ENCODE measurements around the gene CELF2. TPM values are rescaled to one million over a fixed set of nuclear protein-coding genes. Genes with fewer than 3 reads are reported as not detected.

Gene CELF2
- total RNA-seq, 4 donors from 2014 or later: 27.0 to 44.1 (median 31.3) TPM

- no peak for DNase-seq
- H3K4me1 ChIP-seq: no peaks in the 10 kb centered on the region
- H3K4me3 ChIP-seq: no peak overlapping the region
- in situ Hi-C loops (cut with MboI; ENCODE audit: low pct_ligation_motif_present in 1 of 4, low pct_unique_long_range_greater_than_20kb in 1 of 4, low sequenced_read_pairs in 3 of 4): no loop called here
- intact Hi-C loops (cut with DNase I; ENCODE audit: low total_unique reads): no loop called here
- H3K9me3 ChIP-seq: no peaks in the 10 kb centered on the region
- H3K36me3 ChIP-seq: peaks cover 0 to 6% (median 0%) of the 10 kb centered on the region in 4 donors
- 97% methylated on average over 5 to 8 of the region's 8 CpGs for WGBS, 2 donors (ENCODE audit: low coverage in 1 of 2)
- H3K27me3 ChIP-seq: no peaks in the 10 kb centered on the region
- no peak for TF ChIP-seq POLR2AphosphoS5 (IDR thresholded peaks at IDR 0.05)
- no peak for TF ChIP-seq POLR2A (IDR thresholded peaks at IDR 0.05)
- TF ChIP-seq EP300 (IDR thresholded peaks at IDR 0.05; ENCODE audit: low read depth): no peak
- TF ChIP-seq, protein P1, sequence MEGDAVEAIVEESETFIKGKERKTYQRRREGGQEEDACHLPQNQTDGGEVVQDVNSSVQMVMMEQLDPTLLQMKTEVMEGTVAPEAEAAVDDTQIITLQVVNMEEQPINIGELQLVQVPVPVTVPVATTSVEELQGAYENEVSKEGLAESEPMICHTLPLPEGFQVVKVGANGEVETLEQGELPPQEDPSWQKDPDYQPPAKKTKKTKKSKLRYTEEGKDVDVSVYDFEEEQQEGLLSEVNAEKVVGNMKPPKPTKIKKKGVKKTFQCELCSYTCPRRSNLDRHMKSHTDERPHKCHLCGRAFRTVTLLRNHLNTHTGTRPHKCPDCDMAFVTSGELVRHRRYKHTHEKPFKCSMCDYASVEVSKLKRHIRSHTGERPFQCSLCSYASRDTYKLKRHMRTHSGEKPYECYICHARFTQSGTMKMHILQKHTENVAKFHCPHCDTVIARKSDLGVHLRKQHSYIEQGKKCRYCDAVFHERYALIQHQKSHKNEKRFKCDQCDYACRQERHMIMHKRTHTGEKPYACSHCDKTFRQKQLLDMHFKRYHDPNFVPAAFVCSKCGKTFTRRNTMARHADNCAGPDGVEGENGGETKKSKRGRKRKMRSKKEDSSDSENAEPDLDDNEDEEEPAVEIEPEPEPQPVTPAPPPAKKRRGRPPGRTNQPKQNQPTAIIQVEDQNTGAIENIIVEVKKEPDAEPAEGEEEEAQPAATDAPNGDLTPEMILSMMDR (IDR thresholded peaks at IDR 0.05): no peak
- H3K27ac ChIP-seq: no peak overlapping the region
Measured at GRCh38 chr10:11297136-11297535, 279.5 kb downstream of the CELF2 start.

- WGBS, 2 donors (ENCODE audit: low coverage in 1 of 2): 93 to 100% methylated on average over 1 to 5 of the region's 5 CpGs
Measured at GRCh38 chr10:11298116-11298515, 280.4 kb downstream of the CELF2 start.

DNA sequence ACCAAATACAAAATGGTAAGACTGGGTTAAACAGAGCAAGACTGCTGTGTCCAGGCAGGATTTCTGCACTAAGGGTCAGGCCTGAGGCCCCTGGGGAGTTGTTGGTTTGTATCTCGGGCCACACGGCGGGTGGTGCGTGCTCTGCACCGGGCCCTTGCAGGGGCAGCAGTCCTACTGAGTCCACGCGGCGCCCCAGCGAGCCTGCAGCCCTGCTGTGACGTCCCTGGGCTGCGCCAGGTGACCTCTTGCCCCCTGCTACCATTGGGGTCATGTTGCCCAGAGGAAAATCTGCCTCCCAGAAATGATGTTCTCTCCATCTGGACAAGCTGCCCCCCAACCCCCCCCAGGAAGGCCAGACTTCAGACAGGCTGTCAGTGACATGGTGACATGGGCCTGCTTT, 281.5 kb downstream of the CELF2 start:
- peaks cover 0 to 6% (median 2%) of the 10 kb centered on the region in 4 donors for H3K36me3 ChIP-seq

More at GRCh38 chr10:11298116-11298515, 280.4 kb downstream of the CELF2 start:
- H3K4me3 ChIP-seq: no peak overlapping the region
- no peak for DNase-seq
- H3K27ac ChIP-seq: no peak overlapping the region
- peaks cover 0 to 6% (median 2%) of the 10 kb centered on the region in 4 donors for H3K36me3 ChIP-seq
- H3K4me1 ChIP-seq: no peaks in the 10 kb centered on the region
- in situ Hi-C loops (cut with MboI; ENCODE audit: low pct_ligation_motif_present in 1 of 4, low pct_unique_long_range_greater_than_20kb in 1 of 4, low sequenced_read_pairs in 3 of 4) (no loop called here), intact Hi-C loops (cut with DNase I; ENCODE audit: low total_unique reads) (no loop called here)
- TF ChIP-seq, protein P1 (IDR thresholded peaks at IDR 0.05): no peak
- TF ChIP-seq EP300 (IDR thresholded peaks at IDR 0.05; ENCODE audit: low read depth) (no peak), POLR2AphosphoS5 (IDR thresholded peaks at IDR 0.05) (no peak), POLR2A (IDR thresholded peaks at IDR 0.05) (no peak)
- no peaks in the 10 kb centered on the region for H3K27me3 ChIP-seq
- H3K9me3 ChIP-seq: no peaks in the 10 kb centered on the region

DNA sequence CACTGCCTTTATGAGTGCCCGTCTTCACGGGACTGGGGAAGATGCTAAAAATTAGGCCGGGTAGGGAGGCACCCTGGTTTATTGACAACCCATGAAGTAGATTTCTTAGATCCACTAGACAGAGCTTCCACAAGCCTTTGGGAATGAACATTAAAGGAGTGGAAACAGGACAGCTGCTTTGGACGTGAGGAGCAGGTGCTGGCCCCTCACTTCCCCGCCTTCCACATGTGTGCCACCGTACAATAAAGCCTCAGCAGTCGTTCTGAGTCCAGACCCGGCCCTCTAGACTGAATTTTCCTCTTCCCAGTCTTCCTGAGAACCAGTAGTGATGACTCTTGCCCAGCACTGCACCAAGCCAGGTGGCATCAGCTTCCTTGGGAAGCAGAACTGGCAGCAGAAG, 282.4 kb downstream of the CELF2 start:
- Histone ChIP-seq H3K9me3 (no peaks in the 10 kb centered on the region), H3K27me3 (no peaks in the 10 kb centered on the region), H3K4me3 (no peak overlapping the region), H3K4me1 (no peaks in the 10 kb centered on the region), H3K27ac (no peak overlapping the region), H3K36me3 (peaks cover 0 to 11% (median 2%) of the 10 kb centered on the region in 4 donors)
- no peak for DNase-seq
- in situ Hi-C loops (cut with MboI; ENCODE audit: low pct_ligation_motif_present in 1 of 4, low pct_unique_long_range_greater_than_20kb in 1 of 4, low sequenced_read_pairs in 3 of 4) (no loop called here), intact Hi-C loops (cut with DNase I; ENCODE audit: low total_unique reads) (no loop called here)
- WGBS, 2 donors (ENCODE audit: low coverage in 1 of 2): 89 to 100% methylated on average over 2 to 8 of the region's 8 CpGs
- TF ChIP-seq, protein P1 (IDR thresholded peaks at IDR 0.05): no peak
- TF ChIP-seq POLR2AphosphoS5 (IDR thresholded peaks at IDR 0.05) (no peak), EP300 (IDR thresholded peaks at IDR 0.05; ENCODE audit: low read depth) (no peak), POLR2A (IDR thresholded peaks at IDR 0.05) (no peak)

More for the DNA sequence above, 281.5 kb downstream of the CELF2 start:
- 91% methylated on average over 11 of the region's 11 CpGs; no CpG with 5 or more reads in 1 of the 2 donors for WGBS, 2 donors (ENCODE audit: low coverage in 1 of 2)
- no peak overlapping the region for H3K4me3 ChIP-seq
- H3K4me1 ChIP-seq: no peaks in the 10 kb centered on the region
- TF ChIP-seq EP300 (IDR thresholded peaks at IDR 0.05; ENCODE audit: low read depth): no peak
- TF ChIP-seq, protein P1 (IDR thresholded peaks at IDR 0.05): no peak
- no peak for TF ChIP-seq POLR2A (IDR thresholded peaks at IDR 0.05)
- no peak for TF ChIP-seq POLR2AphosphoS5 (IDR thresholded peaks at IDR 0.05)
- no peaks in the 10 kb centered on the region for H3K9me3 ChIP-seq
- no peak overlapping the region for H3K27ac ChIP-seq
- H3K27me3 ChIP-seq: no peaks in the 10 kb centered on the region
- in situ Hi-C loops (cut with MboI; ENCODE audit: low pct_ligation_motif_present in 1 of 4, low pct_unique_long_range_greater_than_20kb in 1 of 4, low sequenced_read_pairs in 3 of 4) (no loop called here), intact Hi-C loops (cut with DNase I; ENCODE audit: low total_unique reads) (no loop called here)
- no peak for DNase-seq
